ENCODE results near the gene TNF.
"Not testable (repeated sequence)": the region's sequence is repeated elsewhere in the genome, so short reads cannot be mapped to it uniquely, and the experiment has no call there.

TNF gene

GRCh38 chr6:31590691-31591090 is 15.3 kb downstream of the TNF start:
- peak overlapping the region; percentile 29 for H3K27ac Mint-ChIP-seq (ENCODE audit: low read depth)
- not testable (repeated sequence) for DNase-seq (ENCODE audit: low spot score in 2 of 2); H3K9me3 Mint-ChIP-seq; ATAC-seq (replicated peaks; ENCODE audit: extremely low read depth, poor library complexity, severe bottlenecking); H3K4me3 Mint-ChIP-seq; H3K27me3 Mint-ChIP-seq
- peaks cover 59% of the 10 kb centered on the region for H3K4me1 Mint-ChIP-seq
- peaks cover 15% of the 10 kb centered on the region for H3K36me3 Mint-ChIP-seq (ENCODE audit: insufficient read depth)

- no peaks in the 10 kb centered on the region for H3K9me3 Mint-ChIP-seq
- H3K4me3 Mint-ChIP-seq = peak overlapping the region; percentile 64
- peaks cover 14% of the 10 kb centered on the region for H3K36me3 Mint-ChIP-seq (ENCODE audit: insufficient read depth)
- ATAC-seq (replicated peaks; ENCODE audit: extremely low read depth, poor library complexity, severe bottlenecking) = no peak
- DNase-seq (ENCODE audit: low spot score in 2 of 2) = no peak
- no peaks in the 10 kb centered on the region for H3K27me3 Mint-ChIP-seq
- peaks cover 54% of the 10 kb centered on the region for H3K4me1 Mint-ChIP-seq
- H3K27ac Mint-ChIP-seq (ENCODE audit: low read depth) = peak overlapping the region; percentile 87
Measured at GRCh38 chr6:31592396-31592771, 17.0 kb downstream of the TNF start.

- peaks cover 40% of the 10 kb centered on the region for H3K4me1 Mint-ChIP-seq
- peak overlapping the region; percentile 57 for H3K27ac Mint-ChIP-seq (ENCODE audit: low read depth)
- H3K36me3 Mint-ChIP-seq (ENCODE audit: insufficient read depth) = peaks cover 12% of the 10 kb centered on the region
- H3K4me3 Mint-ChIP-seq = no peak overlapping the region
- DNase-seq (ENCODE audit: low spot score in 2 of 2) = peak in 1 of 2 donors; percentile 30
- H3K9me3 Mint-ChIP-seq = no peaks in the 10 kb centered on the region
- H3K27me3 Mint-ChIP-seq = no peaks in the 10 kb centered on the region
- peak; percentile 67 for ATAC-seq (replicated peaks; ENCODE audit: extremely low read depth, poor library complexity, severe bottlenecking)
Measured at GRCh38 chr6:31597006-31597405, 21.6 kb downstream of the TNF start.

GRCh38 chr6:31607317-31607716 is 32.0 kb downstream of the TNF start:
- DNase-seq (ENCODE audit: low spot score in 2 of 2) = no peak
- Mint-ChIP-seq H3K36me3 (ENCODE audit: insufficient read depth) (no peaks in the 10 kb centered on the region), H3K9me3 (no peaks in the 10 kb centered on the region), H3K27ac (ENCODE audit: low read depth) (no peak overlapping the region), H3K4me3 (no peak overlapping the region), H3K27me3 (no peaks in the 10 kb centered on the region), H3K4me1 (no peaks in the 10 kb centered on the region)
- no peak for ATAC-seq (replicated peaks; ENCODE audit: extremely low read depth, poor library complexity, severe bottlenecking)

GRCh38 chr6:31609519-31610406 is 34.4 kb downstream of the TNF start:
- ATAC-seq (replicated peaks; ENCODE audit: extremely low read depth, poor library complexity, severe bottlenecking) = no peak
- Mint-ChIP-seq H3K27ac (ENCODE audit: low read depth) (no peak overlapping the region), H3K27me3 (no peaks in the 10 kb centered on the region), H3K4me1 (peaks cover 2% of the 10 kb centered on the region), H3K9me3 (no peaks in the 10 kb centered on the region), H3K4me3 (no peak overlapping the region), H3K36me3 (ENCODE audit: insufficient read depth) (no peaks in the 10 kb centered on the region)
- no peak for DNase-seq (ENCODE audit: low spot score in 2 of 2)

GRCh38 chr6:31610968-31611367 is 35.6 kb downstream of the TNF start:
- H3K4me1 Mint-ChIP-seq = peaks cover 14% of the 10 kb centered on the region
- H3K4me3 Mint-ChIP-seq = no peak overlapping the region
- ATAC-seq (replicated peaks; ENCODE audit: extremely low read depth, poor library complexity, severe bottlenecking) = no peak
- no peaks in the 10 kb centered on the region for H3K36me3 Mint-ChIP-seq (ENCODE audit: insufficient read depth)
- no peak overlapping the region for H3K27ac Mint-ChIP-seq (ENCODE audit: low read depth)
- no peaks in the 10 kb centered on the region for H3K9me3 Mint-ChIP-seq
- H3K27me3 Mint-ChIP-seq = no peaks in the 10 kb centered on the region
- no peak for DNase-seq (ENCODE audit: low spot score in 2 of 2)

- DNase-seq (ENCODE audit: low spot score in 2 of 2) (no peak), ATAC-seq (replicated peaks; ENCODE audit: extremely low read depth, poor library complexity, severe bottlenecking) (no peak)
- H3K4me3 Mint-ChIP-seq = no peak overlapping the region
- no peak overlapping the region for H3K27ac Mint-ChIP-seq (ENCODE audit: low read depth)
- peaks cover 18% of the 10 kb centered on the region for H3K4me1 Mint-ChIP-seq
- no peaks in the 10 kb centered on the region for H3K27me3 Mint-ChIP-seq
- no peaks in the 10 kb centered on the region for H3K9me3 Mint-ChIP-seq
- H3K36me3 Mint-ChIP-seq (ENCODE audit: insufficient read depth) = no peaks in the 10 kb centered on the region
Measured at GRCh38 chr6:31614075-31614619, 38.8 kb downstream of the TNF start.

- no peaks in the 10 kb centered on the region for H3K27me3 Mint-ChIP-seq
- no peak for DNase-seq (ENCODE audit: low spot score in 2 of 2)
- H3K9me3 Mint-ChIP-seq = no peaks in the 10 kb centered on the region
- peaks cover 18% of the 10 kb centered on the region for H3K4me1 Mint-ChIP-seq
- no peak for ATAC-seq (replicated peaks; ENCODE audit: extremely low read depth, poor library complexity, severe bottlenecking)
- peaks cover 2% of the 10 kb centered on the region for H3K36me3 Mint-ChIP-seq (ENCODE audit: insufficient read depth)
- peak within 1 kb of the TSS; percentile 46 for H3K4me3 Mint-ChIP-seq
- peak within 1 kb of the TSS; percentile 45 for H3K27ac Mint-ChIP-seq (ENCODE audit: low read depth)
Measured at GRCh38 chr6:31614684-31615578, 39.6 kb downstream of the TNF start, which contains the start of gene AIF1. Gene AIF1, plus strand, starts transcription at chr6:31615234. Its CDS starts 96 bp downstream, at chr6:31615330.

GRCh38 chr6:31615748-31616147 is 40.4 kb downstream of the TNF start:
- no peaks in the 10 kb centered on the region for H3K27me3 Mint-ChIP-seq
- H3K36me3 Mint-ChIP-seq (ENCODE audit: insufficient read depth) = peaks cover 8% of the 10 kb centered on the region
- no peaks in the 10 kb centered on the region for H3K9me3 Mint-ChIP-seq
- H3K4me1 Mint-ChIP-seq = peaks cover 18% of the 10 kb centered on the region
- peak overlapping the region; percentile 29 for H3K4me3 Mint-ChIP-seq
- no peak for ATAC-seq (replicated peaks; ENCODE audit: extremely low read depth, poor library complexity, severe bottlenecking)
- H3K27ac Mint-ChIP-seq (ENCODE audit: low read depth) = peak overlapping the region; percentile 37
- DNase-seq (ENCODE audit: low spot score in 2 of 2) = no peak

GRCh38 chr6:31617010-31617409 is 41.6 kb downstream of the TNF start:
- ATAC-seq (replicated peaks; ENCODE audit: extremely low read depth, poor library complexity, severe bottlenecking) (no peak), DNase-seq (ENCODE audit: low spot score in 2 of 2) (no peak)
- Mint-ChIP-seq H3K4me3 (peak overlapping the region; percentile 29), H3K27me3 (no peaks in the 10 kb centered on the region), H3K4me1 (peaks cover 28% of the 10 kb centered on the region), H3K9me3 (no peaks in the 10 kb centered on the region), H3K27ac (ENCODE audit: low read depth) (no peak overlapping the region), H3K36me3 (ENCODE audit: insufficient read depth) (peaks cover 14% of the 10 kb centered on the region)

GRCh38 chr6:31619805-31620585 is 44.6 kb downstream of the TNF start:
- Mint-ChIP-seq H3K27me3 (no peaks in the 10 kb centered on the region), H3K4me1 (peaks cover 31% of the 10 kb centered on the region), H3K27ac (ENCODE audit: low read depth) (peak overlapping the region; percentile 94), H3K4me3 (peak overlapping the region; percentile 80), H3K36me3 (ENCODE audit: insufficient read depth) (peaks cover 39% of the 10 kb centered on the region), H3K9me3 (no peaks in the 10 kb centered on the region)
- ATAC-seq (replicated peaks; ENCODE audit: extremely low read depth, poor library complexity, severe bottlenecking) = peak; percentile 81
- peak; percentile 90 to 95 for DNase-seq (ENCODE audit: low spot score in 2 of 2)

Data from central memory CD8-positive, alpha-beta T cell (primary cell).